DOHH2 (cell line): ENCODE data around the gene TGM2.

Source experiments
- H3F3A ChIP-seq: fragments of 200-600 bp; sonication (generic), shearing (Covaris generic); 2 replicates; pipeline ENCODE4 v1.6.0; 2016; ENCODE audit warnings: antibody characterized with exemption, mild to moderate bottlenecking; ENCODE audit not compliant: control insufficient read depth, insufficient read depth
- H3K27ac ChIP-seq: fragments of 200-600 bp; sonication (generic); 2 replicates; pipeline ENCODE4 v1.5.1; 2014; ENCODE audit warnings: low read depth, mild to moderate bottlenecking, low read length, moderate library complexity
- H3K27me3 ChIP-seq: fragments of 200-600 bp; sonication (generic); 2 replicates; pipeline ENCODE4 v1.6.1; 2014; ENCODE audit warnings: mild to moderate bottlenecking, low read length, mixed read lengths; ENCODE audit not compliant: control insufficient read depth
- H3K36me3 ChIP-seq: fragments of 200-600 bp; sonication (generic); 2 replicates; pipeline ENCODE4 v1.6.1; 2014; ENCODE audit warnings: mild to moderate bottlenecking, low read length, moderate library complexity, mixed read lengths; ENCODE audit not compliant: control insufficient read depth
- H3K4me1 ChIP-seq: fragments of 200-600 bp; sonication (generic); 2 replicates; pipeline ENCODE4 v1.6.1; 2014; ENCODE audit warnings: mild to moderate bottlenecking, low read length, mixed read lengths; ENCODE audit not compliant: control insufficient read depth
- H3K4me2 ChIP-seq: fragments of 200-600 bp; sonication (generic); 2 replicates; pipeline ENCODE4 v1.6.0; 2014; ENCODE audit warnings: mild to moderate bottlenecking, low read length, moderate library complexity
- H3K4me3 ChIP-seq: fragments of 200-600 bp; sonication (generic); 2 replicates; pipeline ENCODE4 v1.5.1; 2014; ENCODE audit warnings: mild to moderate bottlenecking, low read length, mixed read lengths
- H3K79me2 ChIP-seq: fragments of 200-600 bp; sonication (generic); 2 replicates; pipeline ENCODE4 v1.6.1; 2014; ENCODE audit warnings: mild to moderate bottlenecking, low read length, mixed read lengths; ENCODE audit not compliant: control insufficient read depth
- H3K9me2 ChIP-seq: fragments of 200-600 bp; sonication (generic); replicated peaks from 2 replicates; pipeline ENCODE4 v1.6.1; 2014; ENCODE audit warnings: mild to moderate bottlenecking, low read length, mixed read lengths; ENCODE audit not compliant: control insufficient read depth
- H3K9me3 ChIP-seq: fragments of 200-600 bp; sonication (generic); 2 replicates; pipeline ENCODE4 v1.6.1; 2014; ENCODE audit warnings: antibody characterized with exemption, low read length, mixed read lengths; ENCODE audit not compliant: control insufficient read depth, insufficient read depth
- H4K20me1 ChIP-seq: fragments of 200-600 bp; sonication (generic); 2 replicates; pipeline ENCODE4 v1.6.0; 2014; ENCODE audit warnings: low read depth, mild to moderate bottlenecking, antibody characterized with exemption, low read length, moderate library complexity; ENCODE audit not compliant: control insufficient read depth, insufficient read depth
- EZH2phosphoT487 ChIP-seq: fragments of 200-600 bp; sonication (generic); IDR thresholded peaks from 2 replicates; pipeline ENCODE4 v1.6.1; 2017; ENCODE audit warnings: borderline replicate concordance, mild to moderate bottlenecking, antibody characterized with exemption, low read length, moderate library complexity, mixed read lengths
- TF ChIP-seq, protein P1 (sequence below): fragments of 200-600 bp; sonication (generic); IDR thresholded peaks from one replicate; pipeline ENCODE4 v1.5.1; 2014; ENCODE audit warnings: antibody characterized with exemption, mild to moderate bottlenecking, low read depth, low read length; ENCODE audit not compliant: poor library complexity, severe bottlenecking

TGM2 gene

DNA sequence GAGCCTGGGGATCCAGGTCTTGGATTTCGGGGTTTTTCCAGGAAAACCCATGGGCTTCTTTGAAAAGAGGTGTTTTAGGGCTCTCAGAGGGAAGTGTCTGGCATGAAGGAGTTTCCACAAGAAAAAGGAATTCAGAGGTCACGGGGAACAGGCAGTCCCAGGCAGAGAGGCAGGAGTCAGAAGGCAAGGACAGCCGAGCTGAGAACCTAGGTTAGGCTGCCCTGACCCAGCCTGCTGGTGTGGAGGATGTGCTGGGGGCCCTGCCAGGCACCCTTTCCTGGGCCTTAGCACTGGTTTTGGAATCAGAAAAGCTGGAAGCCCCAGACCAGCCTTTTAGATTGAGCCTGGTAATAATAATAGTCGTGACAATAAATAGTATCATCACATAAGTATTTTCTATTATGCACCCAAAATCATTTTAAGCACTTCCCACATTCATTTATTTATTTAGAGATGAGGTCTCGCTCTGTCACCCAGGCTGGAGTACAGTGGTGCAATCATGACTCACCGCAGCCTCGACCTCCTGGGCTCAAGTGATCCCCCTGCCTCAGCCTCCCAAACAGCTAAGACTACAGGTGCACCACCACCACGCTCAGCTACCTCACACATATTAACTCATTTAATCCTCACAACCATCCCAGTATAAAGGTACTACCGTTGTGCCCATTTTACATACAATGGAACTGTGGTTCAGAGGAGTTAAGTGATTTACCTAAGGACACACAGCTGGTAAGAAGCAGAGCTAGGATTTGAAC is 19.9 kb downstream of the TGM2 start:
- Histone ChIP-seq H3K4me2 (no peak overlapping the region), H3K9me3 (no peaks in the 10 kb centered on the region), H3K79me2 (no peaks in the 10 kb centered on the region), H3K27me3 (no peaks in the 10 kb centered on the region), H3K9me2 (no peaks in the 10 kb centered on the region), H3K4me3 (no peak overlapping the region), H3K4me1 (no peaks in the 10 kb centered on the region), H3F3A (no peaks in the 10 kb centered on the region), H4K20me1 (no peaks in the 10 kb centered on the region), H3K36me3 (no peaks in the 10 kb centered on the region), H3K27ac (no peak overlapping the region)
- TF ChIP-seq, protein P1, sequence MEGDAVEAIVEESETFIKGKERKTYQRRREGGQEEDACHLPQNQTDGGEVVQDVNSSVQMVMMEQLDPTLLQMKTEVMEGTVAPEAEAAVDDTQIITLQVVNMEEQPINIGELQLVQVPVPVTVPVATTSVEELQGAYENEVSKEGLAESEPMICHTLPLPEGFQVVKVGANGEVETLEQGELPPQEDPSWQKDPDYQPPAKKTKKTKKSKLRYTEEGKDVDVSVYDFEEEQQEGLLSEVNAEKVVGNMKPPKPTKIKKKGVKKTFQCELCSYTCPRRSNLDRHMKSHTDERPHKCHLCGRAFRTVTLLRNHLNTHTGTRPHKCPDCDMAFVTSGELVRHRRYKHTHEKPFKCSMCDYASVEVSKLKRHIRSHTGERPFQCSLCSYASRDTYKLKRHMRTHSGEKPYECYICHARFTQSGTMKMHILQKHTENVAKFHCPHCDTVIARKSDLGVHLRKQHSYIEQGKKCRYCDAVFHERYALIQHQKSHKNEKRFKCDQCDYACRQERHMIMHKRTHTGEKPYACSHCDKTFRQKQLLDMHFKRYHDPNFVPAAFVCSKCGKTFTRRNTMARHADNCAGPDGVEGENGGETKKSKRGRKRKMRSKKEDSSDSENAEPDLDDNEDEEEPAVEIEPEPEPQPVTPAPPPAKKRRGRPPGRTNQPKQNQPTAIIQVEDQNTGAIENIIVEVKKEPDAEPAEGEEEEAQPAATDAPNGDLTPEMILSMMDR: no peak
- TF ChIP-seq EZH2phosphoT487: no peak

DNA sequence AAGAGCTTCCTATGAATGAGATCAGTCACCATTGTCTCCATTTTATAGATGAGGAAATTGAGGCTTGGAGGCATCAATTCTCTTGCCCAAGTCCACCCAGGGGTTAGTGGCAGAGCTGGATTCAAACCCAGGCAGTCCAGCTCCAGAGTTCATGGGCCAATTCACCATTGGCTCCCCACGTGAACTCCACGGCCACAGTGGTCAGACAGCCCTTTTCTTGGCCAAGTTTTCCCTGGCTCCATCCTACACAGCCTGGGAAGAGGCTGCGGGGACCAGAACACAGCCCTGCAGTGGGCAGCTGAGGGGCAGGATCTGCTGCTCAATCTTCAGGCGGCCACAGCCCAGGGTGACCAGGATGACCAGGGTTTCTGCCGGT is 20.5 kb downstream of the TGM2 start:
- Histone ChIP-seq H3K9me2 (no peaks in the 10 kb centered on the region), H3K4me3 (no peak overlapping the region), H3K4me2 (no peak overlapping the region), H3K36me3 (no peaks in the 10 kb centered on the region), H3K9me3 (no peaks in the 10 kb centered on the region), H3K27ac (no peak overlapping the region), H3K27me3 (no peaks in the 10 kb centered on the region), H3K4me1 (no peaks in the 10 kb centered on the region), H3K79me2 (no peaks in the 10 kb centered on the region), H3F3A (no peaks in the 10 kb centered on the region), H4K20me1 (no peaks in the 10 kb centered on the region)
- TF ChIP-seq EZH2phosphoT487: no peak
- TF ChIP-seq, protein P1: no peak

DNA sequence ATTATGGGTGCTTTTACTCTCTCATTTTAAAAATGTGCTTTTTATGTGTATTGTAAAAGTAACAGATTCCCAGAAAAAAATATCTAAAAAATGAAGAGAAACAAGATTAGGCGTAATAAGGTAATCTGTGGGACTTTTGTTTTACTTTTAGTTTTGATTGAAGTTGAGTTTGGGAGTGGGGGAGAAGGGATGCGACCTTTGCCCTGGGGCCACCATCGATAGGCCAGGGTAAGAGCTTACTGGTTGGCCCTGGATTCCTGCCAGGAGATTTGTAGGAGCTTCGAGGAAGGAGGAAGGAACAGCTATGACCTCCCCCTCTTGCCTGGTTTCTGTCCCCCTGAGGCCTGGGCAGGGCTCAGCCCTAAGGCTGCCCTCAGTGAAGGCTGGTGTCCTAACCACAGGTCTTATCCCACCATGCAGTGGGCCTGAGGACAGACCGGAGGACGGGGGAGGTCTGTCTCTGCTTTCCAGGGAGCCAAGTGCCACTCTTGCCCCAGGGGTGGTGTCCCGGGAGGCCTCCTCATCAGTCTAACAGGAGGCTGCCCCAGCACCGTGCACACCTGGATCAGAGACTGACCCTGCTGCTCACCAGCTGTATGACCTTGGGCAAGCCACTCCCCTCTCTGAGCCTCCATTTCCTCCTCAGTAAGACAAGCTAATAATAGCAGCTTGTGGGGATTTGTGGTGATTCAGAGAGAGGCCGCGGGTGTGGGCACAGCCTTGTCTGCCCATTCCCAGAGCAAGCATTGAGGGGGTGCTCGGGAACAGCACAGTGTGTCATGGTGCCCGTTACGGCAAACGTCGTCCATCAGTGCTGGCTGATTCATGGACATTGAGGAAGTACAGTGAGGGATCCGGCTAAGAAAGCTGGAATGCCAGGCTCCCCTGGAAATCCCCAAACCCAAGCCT is 21.2 kb downstream of the TGM2 start:
- no peak overlapping the region for H3K4me3 ChIP-seq
- no peaks in the 10 kb centered on the region for H3K36me3 ChIP-seq

More for the DNA sequence above, 21.2 kb downstream of the TGM2 start:
- H3F3A ChIP-seq: no peaks in the 10 kb centered on the region
- no peaks in the 10 kb centered on the region for H3K27me3 ChIP-seq
- H3K4me2 ChIP-seq: no peak overlapping the region
- no peaks in the 10 kb centered on the region for H3K9me3 ChIP-seq
- no peaks in the 10 kb centered on the region for H3K4me1 ChIP-seq
- H3K9me2 ChIP-seq: no peaks in the 10 kb centered on the region
- TF ChIP-seq, protein P1: no peak
- no peak for TF ChIP-seq EZH2phosphoT487
- H3K27ac ChIP-seq: no peak overlapping the region
- no peaks in the 10 kb centered on the region for H4K20me1 ChIP-seq
- no peaks in the 10 kb centered on the region for H3K79me2 ChIP-seq
